HG03135 (cell line): ENCODE data around the gene CTDNEP1.
"Not testable (repeated sequence)": the region's sequence is repeated elsewhere in the genome, so short reads cannot be mapped to it uniquely, and the experiment has no call there.

Experiments
- ATAC-seq: cut with Tn5 transposase; IDR thresholded peaks from one replicate; pipeline ENCODE4 v1.9.1; 2021; ENCODE audit warnings: mild to moderate bottlenecking, moderate library complexity; ENCODE audit not compliant: unreplicated experiment

The CTDNEP1 gene

GRCh38 chr17:7249214-7249613 is 2.3 kb downstream of the CTDNEP1 start:
- ATAC-seq = no peak

GRCh38 chr17:7248796-7249195 is 2.7 kb downstream of the CTDNEP1 start:
- ATAC-seq = no peak

GRCh38 chr17:7246779-7247178 is 4.8 kb downstream of the CTDNEP1 start:
- ATAC-seq = no peak

- not testable (repeated sequence) for ATAC-seq
These were observed 7.7 kb downstream of the CTDNEP1 start for GRCh38 chr17:7243838-7244237.

- no peak for ATAC-seq
These were observed 8.1 kb downstream of the CTDNEP1 start for GRCh38 chr17:7243453-7243729.

- ATAC-seq = peak; percentile 45
These were observed 8.6 kb downstream of the CTDNEP1 start for GRCh38 chr17:7242717-7243452.

GRCh38 chr17:7241783-7242716 is 9.5 kb downstream of the CTDNEP1 start, which contains the start of gene GABARAP:
GABARAP (minus strand) TSS chr17:7242449; CDS start chr17:7242330, 119 bp downstream.
- ATAC-seq = peak; percentile 26

- ATAC-seq = no peak
These were observed 10.3 kb downstream of the CTDNEP1 start for GRCh38 chr17:7241090-7241733.

GRCh38 chr17:7240375-7240774 is 11.2 kb downstream of the CTDNEP1 start:
- no peak for ATAC-seq

- peak; percentile 44 for ATAC-seq
These were observed 12.2 kb downstream of the CTDNEP1 start, which contains the start of gene PHF23 for GRCh38 chr17:7239091-7240027. PHF23 (minus strand) TSS chr17:7239457; CDS start chr17:7239279, 178 bp downstream.

- ATAC-seq = no peak
These were observed 13.0 kb downstream of the CTDNEP1 start for GRCh38 chr17:7238420-7239090.

- ATAC-seq = no peak
These were observed 13.6 kb downstream of the CTDNEP1 start for GRCh38 chr17:7237761-7238419.

- no peak for ATAC-seq
These were observed 14.2 kb downstream of the CTDNEP1 start for GRCh38 chr17:7237266-7237760.

- ATAC-seq = no peak
These were observed 14.7 kb downstream of the CTDNEP1 start for GRCh38 chr17:7236808-7237207.

- no peak for ATAC-seq
These were observed 15.6 kb downstream of the CTDNEP1 start for GRCh38 chr17:7235693-7236665.

GRCh38 chr17:7234083-7234951 is 17.2 kb downstream of the CTDNEP1 start, which contains the start of gene DVL2:
DVL2 (minus strand) TSS chr17:7234517; CDS start chr17:7234262, 255 bp downstream.
- ATAC-seq = peak; percentile 48

- peak; percentile 5 for ATAC-seq
These were observed 17.8 kb downstream of the CTDNEP1 start for GRCh38 chr17:7233701-7234082.
